Measurements from ENCODE around the gene PPP1R9B. TPM values are rescaled to one million over a fixed set of nuclear protein-coding genes. Genes with fewer than 3 reads are reported as not detected.

The PPP1R9B gene
- total and polyA plus RNA-seq, 4 experiments from 2014 or later, result 0.48 to 99.7 (median 49.9) TPM

GRCh38 chr17:50132104-50132794 lies 18.2 kb downstream of the PPP1R9B start:
- CTCF ChIA-PET (ENCODE audit: partially characterized antibody), result interaction anchor here (1.2 to 2.1 kb wide), 4 partner anchors 15 to 38 kb away, joined by 3 to 9 read pairs (median 6); no protein-coding TSS in a partner anchor
- H3K9me3 Mint-ChIP-seq, result peaks cover 0 to 2% (median 0%) of the 10 kb centered on the region in 8 donors
- H3K9me3 ChIP-seq (ENCODE audit: control insufficient read depth in 1 of 2, low read length in 2 of 2), result no peaks in the 10 kb centered on the region
- H3K27ac Mint-ChIP-seq, result peak overlapping the region in 6 of 7 donors; percentile 1 to 99 (median 50)
- peaks cover 6% of the 10 kb centered on the region for H3K27me3 ChIP-seq (ENCODE audit: insufficient read depth, low read length)
- no peak for DNase-seq
- POLR2A ChIA-PET (ENCODE audit: partially characterized antibody), result interaction anchor here (0.9 to 4.4 kb wide), 7 partner anchors 9 to 29 kb away, joined by 3 to 27 read pairs (median 5); partner anchors contain the start of gene PPP1R9B
- peak overlapping the region in 3 of 8 donors; percentile 9 to 40 (median 20) for H3K4me3 Mint-ChIP-seq
- H3K4me1 Mint-ChIP-seq, result peaks cover 11 to 51% (median 28%) of the 10 kb centered on the region in 4 donors
- intact Hi-C loops (cut with micrococcal nuclease), result no loop called here
- peaks cover 22 to 49% of the 10 kb centered on the region in 2 donors for H3K36me3 Mint-ChIP-seq
- peaks cover 28% of the 10 kb centered on the region for H3K4me1 ChIP-seq (ENCODE audit: insufficient read depth, low read length)
- H3K27ac ChIP-seq (ENCODE audit: low read depth, low read length), result no peak overlapping the region
- H3K27me3 Mint-ChIP-seq, result peaks cover 3 to 7% of the 10 kb centered on the region in 2 donors
- H3K36me3 ChIP-seq (ENCODE audit: insufficient read depth, low read length), result peaks cover 27% of the 10 kb centered on the region
- H3K4me3 ChIP-seq (ENCODE audit: low read length in 2 of 2), result no peak overlapping the region

GRCh38 chr17:50130559-50131305 lies 19.7 kb downstream of the PPP1R9B start:
- H3K36me3 ChIP-seq (ENCODE audit: insufficient read depth, low read length), result peaks cover 11% of the 10 kb centered on the region
- no peak overlapping the region for H3K27ac ChIP-seq (ENCODE audit: low read depth, low read length)
- H3K27ac Mint-ChIP-seq, result peak overlapping the region in 5 of 7 donors; percentile 49 to 99 (median 85)
- POLR2A ChIA-PET (ENCODE audit: partially characterized antibody), result interaction anchor here (1.0 to 4.4 kb wide), 8 partner anchors 8 to 48 kb away, joined by 3 to 27 read pairs (median 6); partner anchors contain the start of gene PPP1R9B
- H3K4me1 Mint-ChIP-seq, result peaks cover 11 to 42% (median 26%) of the 10 kb centered on the region in 4 donors
- peak in 2 of 5 donors; percentile 37 to 71 for DNase-seq
- H3K4me3 Mint-ChIP-seq, result peak overlapping the region; percentile 61 to 95 (median 76)
- no peaks in the 10 kb centered on the region for H3K9me3 ChIP-seq (ENCODE audit: control insufficient read depth in 1 of 2, low read length in 2 of 2)
- no peak overlapping the region for H3K4me3 ChIP-seq (ENCODE audit: low read length in 2 of 2)
- intact Hi-C loops (cut with micrococcal nuclease), result no loop called here
- H3K36me3 Mint-ChIP-seq, result peaks cover 7 to 35% of the 10 kb centered on the region in 2 donors
- peaks cover 3 to 7% of the 10 kb centered on the region in 2 donors for H3K27me3 Mint-ChIP-seq
- peaks cover 0 to 2% (median 0%) of the 10 kb centered on the region in 8 donors for H3K9me3 Mint-ChIP-seq
- H3K27me3 ChIP-seq (ENCODE audit: insufficient read depth, low read length), result peaks cover 6% of the 10 kb centered on the region
- CTCF ChIA-PET (ENCODE audit: partially characterized antibody), result interaction anchor here (1.0 to 2.1 kb wide), 7 partner anchors 8 to 47 kb away, joined by 3 to 9 read pairs (median 6); no protein-coding TSS in a partner anchor
- H3K4me1 ChIP-seq (ENCODE audit: insufficient read depth, low read length), result peaks cover 26% of the 10 kb centered on the region

DNA sequence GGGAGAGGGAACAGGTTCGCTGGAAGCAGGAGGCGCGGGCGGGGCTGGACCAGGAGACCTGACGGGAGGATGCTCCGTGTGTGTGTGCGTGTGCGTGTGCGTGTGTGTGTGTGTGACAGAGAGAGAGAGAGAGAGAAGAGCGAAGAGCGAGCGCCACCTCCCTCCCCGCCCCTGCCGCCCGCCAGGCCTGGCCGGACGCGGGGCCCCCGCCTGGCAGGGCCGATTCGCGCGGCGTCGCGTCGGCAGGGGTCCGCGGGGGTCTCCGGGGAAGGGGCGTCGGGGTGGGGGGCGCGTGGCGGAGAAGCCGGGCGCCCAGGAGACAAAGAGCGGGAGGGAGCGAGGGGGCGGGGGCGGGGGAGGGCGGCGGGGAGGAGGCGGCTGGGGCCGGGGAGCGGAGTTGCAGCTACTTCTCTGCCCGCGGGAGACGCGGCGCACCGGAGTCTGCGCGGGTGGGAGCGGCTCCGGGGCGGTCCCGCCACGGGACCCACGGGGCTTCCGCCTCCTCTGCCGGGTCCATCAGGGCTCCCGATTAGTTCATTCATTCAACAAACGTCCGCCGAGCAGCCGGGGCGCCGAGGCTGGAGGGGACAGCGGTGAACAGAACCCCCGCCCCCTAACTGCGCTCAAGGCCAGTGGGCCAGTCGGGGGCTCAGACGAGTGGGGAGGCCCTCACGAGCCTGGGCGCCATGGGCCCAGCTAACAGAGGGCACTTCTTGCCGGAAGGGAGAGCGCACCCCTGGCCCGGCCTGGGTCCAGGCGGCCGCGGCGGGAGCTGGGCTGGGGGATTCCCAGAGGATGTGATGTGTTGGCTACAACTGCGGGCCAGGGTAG lies 20.5 kb downstream of the PPP1R9B start, which contains the start of gene SAMD14:
SAMD14 (minus strand) TSS at position 433 of the 831 bp plus-strand sequence. CDS start 5,201 bp downstream, outside the sequence.
- H3K27me3 ChIP-seq (ENCODE audit: insufficient read depth, low read length), result peaks cover 6% of the 10 kb centered on the region
- peaks cover 0 to 2% (median 0%) of the 10 kb centered on the region in 8 donors for H3K9me3 Mint-ChIP-seq
- ChIA-PET POLR2A (ENCODE audit: partially characterized antibody) (interaction anchor here (1.0 to 4.4 kb wide), 8 partner anchors 9 to 49 kb away, joined by 3 to 27 read pairs (median 6); partner anchors contain the start of gene PPP1R9B), CTCF (ENCODE audit: partially characterized antibody) (interaction anchor here (0.6 to 2.1 kb wide), 7 partner anchors 9 to 48 kb away, joined by 3 to 7 read pairs (median 4); no protein-coding TSS in a partner anchor)
- H3K27ac ChIP-seq (ENCODE audit: low read depth, low read length), result no peak within 1 kb of the TSS
- intact Hi-C loops (cut with micrococcal nuclease), result loop anchor here (1.0 kb wide), 1 partner anchor 35 kb away; the partner anchor contains the start of gene PDK2
- H3K27ac Mint-ChIP-seq, result peak within 1 kb of the TSS; percentile 72 to 99 (median 92)
- peaks cover 11 to 42% (median 26%) of the 10 kb centered on the region in 4 donors for H3K4me1 Mint-ChIP-seq
- peak within 1 kb of the TSS; percentile 76 to 95 (median 84) for H3K4me3 Mint-ChIP-seq
- H3K4me1 ChIP-seq (ENCODE audit: insufficient read depth, low read length), result peaks cover 26% of the 10 kb centered on the region
- peak within 1 kb of the TSS in 1 of 2 donors; percentile 49 for H3K4me3 ChIP-seq (ENCODE audit: low read length in 2 of 2)
- peaks cover 6% of the 10 kb centered on the region for H3K36me3 ChIP-seq (ENCODE audit: insufficient read depth, low read length)
- H3K27me3 Mint-ChIP-seq, result peaks cover 3 to 7% of the 10 kb centered on the region in 2 donors
- no peaks in the 10 kb centered on the region for H3K9me3 ChIP-seq (ENCODE audit: control insufficient read depth in 1 of 2, low read length in 2 of 2)
- DNase-seq, result peak; percentile 63 to 80 (median 68)
- peaks cover 4 to 30% of the 10 kb centered on the region in 2 donors for H3K36me3 Mint-ChIP-seq

- H3K36me3 Mint-ChIP-seq, result peaks cover 4 to 25% of the 10 kb centered on the region in 2 donors
- intact Hi-C loops (cut with micrococcal nuclease), result loop anchor here (1.0 kb wide), 1 partner anchor 34 kb away; the partner anchor contains the start of gene PDK2
- peak overlapping the region in 4 of 7 donors; percentile 72 to 99 (median 92) for H3K27ac Mint-ChIP-seq
- peaks cover 0 to 2% (median 0%) of the 10 kb centered on the region in 8 donors for H3K9me3 Mint-ChIP-seq
- Histone ChIP-seq H3K9me3 (ENCODE audit: control insufficient read depth in 1 of 2, low read length in 2 of 2) (no peaks in the 10 kb centered on the region), H3K36me3 (ENCODE audit: insufficient read depth, low read length) (peaks cover 3% of the 10 kb centered on the region), H3K27me3 (ENCODE audit: insufficient read depth, low read length) (peaks cover 6% of the 10 kb centered on the region), H3K27ac (ENCODE audit: low read depth, low read length) (no peak overlapping the region), H3K4me1 (ENCODE audit: insufficient read depth, low read length) (peaks cover 26% of the 10 kb centered on the region), H3K4me3 (ENCODE audit: low read length in 2 of 2) (no peak overlapping the region)
- ChIA-PET CTCF (ENCODE audit: partially characterized antibody) (interaction anchor here (0.6 to 1.7 kb wide), 4 partner anchors 9 to 32 kb away, joined by 3 to 7 read pairs (median 5); no protein-coding TSS in a partner anchor), POLR2A (ENCODE audit: partially characterized antibody) (interaction anchor here (1.3 to 4.4 kb wide), 3 partner anchors 10 to 35 kb away, joined by 7 to 27 read pairs (median 11); partner anchors contain the start of gene PPP1R9B)
- peaks cover 11 to 42% (median 26%) of the 10 kb centered on the region in 4 donors for H3K4me1 Mint-ChIP-seq
- DNase-seq, result no peak
- peaks cover 3 to 7% of the 10 kb centered on the region in 2 donors for H3K27me3 Mint-ChIP-seq
- peak overlapping the region; percentile 72 to 89 (median 84) for H3K4me3 Mint-ChIP-seq
Observed at GRCh38 chr17:50129353-50129727, 21.1 kb downstream of the PPP1R9B start.

- Histone ChIP-seq H3K27me3 (ENCODE audit: insufficient read depth, low read length) (peaks cover 6% of the 10 kb centered on the region), H3K4me3 (ENCODE audit: low read length in 2 of 2) (no peak overlapping the region), H3K36me3 (ENCODE audit: insufficient read depth, low read length) (no peaks in the 10 kb centered on the region), H3K4me1 (ENCODE audit: insufficient read depth, low read length) (peaks cover 26% of the 10 kb centered on the region), H3K27ac (ENCODE audit: low read depth, low read length) (no peak overlapping the region), H3K9me3 (ENCODE audit: control insufficient read depth in 1 of 2, low read length in 2 of 2) (no peaks in the 10 kb centered on the region)
- Mint-ChIP-seq H3K4me3 (peak overlapping the region; percentile 61 to 80 (median 77)), H3K9me3 (peaks cover 0 to 2% (median 0%) of the 10 kb centered on the region in 8 donors), H3K36me3 (peaks cover under 1 to 19% of the 10 kb centered on the region in 2 donors), H3K4me1 (peaks cover 11 to 42% (median 26%) of the 10 kb centered on the region in 4 donors), H3K27ac (peak overlapping the region in 5 of 7 donors; percentile 43 to 99 (median 78)), H3K27me3 (peaks cover 3 to 7% of the 10 kb centered on the region in 2 donors)
- CTCF ChIA-PET (ENCODE audit: partially characterized antibody), result no interaction called here
- intact Hi-C loops (cut with micrococcal nuclease), result loop anchor here (1.0 kb wide), 1 partner anchor 33 kb away; the partner anchor contains the start of gene PDK2
- no peak for DNase-seq
- POLR2A ChIA-PET (ENCODE audit: partially characterized antibody), result no interaction called here
Observed at GRCh38 chr17:50128441-50129352, 21.8 kb downstream of the PPP1R9B start.

Data from CD4-positive, alpha-beta memory T cell (primary cell).